ENCODE data around the gene JARID2. TPM values are rescaled to one million over a fixed set of nuclear protein-coding genes. Genes with fewer than 3 reads are reported as not detected.

The JARID2 gene
- total RNA-seq, 4 donors from 2014 or later, result 12.1 to 33.8 (median 17.0) TPM

GRCh38 chr6:15434823-15435380 is 189.0 kb downstream of the JARID2 start:
- peaks cover 0 to 31% (median 2%) of the 10 kb centered on the region in 4 donors for H3K4me1 ChIP-seq
- DNase-seq, result no peak

GRCh38 chr6:15435468-15435867 is 189.6 kb downstream of the JARID2 start:
- Histone ChIP-seq H3K36me3 (no peaks in the 10 kb centered on the region), H3K9me3 (no peaks in the 10 kb centered on the region), H3K27ac (no peak overlapping the region), H3K27me3 (no peaks in the 10 kb centered on the region), H3K4me1 (peaks cover 0 to 31% (median 2%) of the 10 kb centered on the region in 4 donors), H3K4me3 (no peak overlapping the region)
- DNase-seq, result no peak
- TF ChIP-seq POLR2A (IDR thresholded peaks at IDR 0.05) (no peak), CTCF (IDR thresholded peaks at IDR 0.05) (no peak)

More at GRCh38 chr6:15434823-15435380, 189.0 kb downstream of the JARID2 start:
- H3K27ac ChIP-seq, result no peak overlapping the region
- no peak for TF ChIP-seq POLR2A (IDR thresholded peaks at IDR 0.05)
- no peak for TF ChIP-seq CTCF (IDR thresholded peaks at IDR 0.05)
- H3K4me3 ChIP-seq, result no peak overlapping the region
- no peaks in the 10 kb centered on the region for H3K27me3 ChIP-seq
- no peaks in the 10 kb centered on the region for H3K9me3 ChIP-seq
- no peaks in the 10 kb centered on the region for H3K36me3 ChIP-seq

GRCh38 chr6:15436451-15436850 is 190.6 kb downstream of the JARID2 start:
- no peak for DNase-seq
- H3K27me3 ChIP-seq, result no peaks in the 10 kb centered on the region
- no peaks in the 10 kb centered on the region for H3K9me3 ChIP-seq
- TF ChIP-seq CTCF (IDR thresholded peaks at IDR 0.05) (no peak), POLR2A (IDR thresholded peaks at IDR 0.05) (no peak)
- H3K4me1 ChIP-seq, result peaks cover 0 to 25% (median 2%) of the 10 kb centered on the region in 4 donors
- no peaks in the 10 kb centered on the region for H3K36me3 ChIP-seq
- H3K27ac ChIP-seq, result no peak overlapping the region
- H3K4me3 ChIP-seq, result no peak overlapping the region

GRCh38 chr6:15437090-15437635 is 191.3 kb downstream of the JARID2 start:
- DNase-seq, result no peak
- H3K9me3 ChIP-seq, result no peaks in the 10 kb centered on the region
- no peak overlapping the region for H3K4me3 ChIP-seq
- no peaks in the 10 kb centered on the region for H3K36me3 ChIP-seq
- no peak overlapping the region for H3K27ac ChIP-seq
- no peaks in the 10 kb centered on the region for H3K27me3 ChIP-seq
- H3K4me1 ChIP-seq, result peaks cover 0 to 18% (median 1%) of the 10 kb centered on the region in 4 donors
- TF ChIP-seq CTCF (IDR thresholded peaks at IDR 0.05) (no peak), POLR2A (IDR thresholded peaks at IDR 0.05) (no peak)

- peaks cover 0 to 10% (median 0%) of the 10 kb centered on the region in 4 donors for H3K4me1 ChIP-seq
- no peak overlapping the region for H3K27ac ChIP-seq
- H3K9me3 ChIP-seq, result no peaks in the 10 kb centered on the region
- DNase-seq, result no peak
- no peaks in the 10 kb centered on the region for H3K27me3 ChIP-seq
- H3K36me3 ChIP-seq, result no peaks in the 10 kb centered on the region
- H3K4me3 ChIP-seq, result no peak overlapping the region
- TF ChIP-seq CTCF (IDR thresholded peaks at IDR 0.05) (no peak), POLR2A (IDR thresholded peaks at IDR 0.05) (no peak)
Measured at GRCh38 chr6:15439410-15440025, 193.6 kb downstream of the JARID2 start.

Data from Peyer's patch (tissue), 4 donors.